Stomach (tissue), 9 donors: ENCODE results near the gene FLACC1. TPM values are rescaled to one million over a fixed set of nuclear protein-coding genes. Genes with fewer than 3 reads are reported as not detected.

ENCODE experiments used
- DNase-seq, 2 donors: peaks; one replicate each; pipeline versions ENCODE4 v3.0.0 to v3.0.0-alpha.2; 2013 to 2019
- H3K27ac ChIP-seq, 5 donors: fragments of 200-600 bp in 4 of 5; sonication (generic) in 4 of 5; one replicate each; pipeline ENCODE4 v1.5.1; 2013 to 2019; ENCODE audit warnings: mild to moderate bottlenecking in 1 of 5, moderate library complexity in 1 of 5
- H3K27me3 ChIP-seq, 3 donors: fragments of 200-600 bp; sonication (generic); one replicate each; pipeline ENCODE4 v1.5.1; 2017 to 2019; ENCODE audit warnings: mixed run types in 1 of 3
- H3K36me3 ChIP-seq, 4 donors: fragments of 200-600 bp; sonication (generic); 1 replicate in 3 of 4; 2 replicates in 1 of 4; pipeline ENCODE4 v1.5.1; 2016 to 2019
- H3K4me1 ChIP-seq, 4 donors: fragments of 200-600 bp; sonication (generic); one replicate each; pipeline ENCODE4 v1.5.1; 2016 to 2019
- H3K4me3 ChIP-seq, 4 donors: fragments of 200-600 bp; sonication (generic) in 3 of 4; one replicate each; pipeline ENCODE4 v1.5.1; 2016 to 2019; ENCODE audit warnings: mild to moderate bottlenecking in 1 of 4
- H3K9me3 ChIP-seq, 4 donors: fragments of 200-600 bp; sonication (generic); one replicate each; pipeline ENCODE4 v1.5.1; 2016 to 2019
- CTCF ChIP-seq, 7 experiments: fragments of 450-650 bp in 4 of 7; fragments of 200-600 bp in 3 of 7; sonication (generic) in 3 of 7; IDR thresholded peaks; one replicate each; pipeline ENCODE4 v1.5.1; 2016 to 2019; ENCODE audit warnings: antibody characterized with exemption in 7 of 7, control low read depth in 2 of 7, mild to moderate bottlenecking in 1 of 7
- EP300 ChIP-seq: sonication (generic); formaldehyde crosslinking; IDR thresholded peaks from one replicate; pipeline ENCODE4 v1.6.1; 2017; ENCODE audit warnings: antibody characterized with exemption
- POLR2A ChIP-seq, 4 donors: fragments of 450-650 bp; IDR thresholded peaks; one replicate each; pipeline ENCODE4 v1.6.1; 2016; ENCODE audit warnings: antibody characterized with exemption in 4 of 4, control low read depth in 2 of 4, mild to moderate bottlenecking in 1 of 4, moderate library complexity in 1 of 4
- POLR2AphosphoS5 ChIP-seq, 3 donors: sonication (generic); formaldehyde crosslinking; IDR thresholded peaks; one replicate each; pipeline ENCODE4 v1.6.1; 2016; ENCODE audit warnings: antibody characterized with exemption in 3 of 3
- WGBS, 5 donors: extraction: QIAGEN DNeasy Blood & Tissue Kit in 3 of 5; methylation state at CpG; one replicate each; pipeline versions ENCODE4 v1.1.5 to v1.1.7; 2013 to 2018; 5-methylcytosine and 5-hydroxymethylcytosine counted together
- intact Hi-C: fragments of 100-400 bp; cut with DNase I; formaldehyde crosslinking; loops from one replicate; pipeline ENCODE4 v1.15.1; 2023; ENCODE audit warnings: low total_unique reads
- polyA plus RNA-seq, 3 donors: library from polyadenylated mRNA; stranded (reverse); fragments of 200-250 nt; gene quantifications; one replicate each; pipeline ENCODE4 v1.2.3, GENCODE V29; 2013
- total RNA-seq, 5 donors: library from RNA; depleted of rRNA; stranded (reverse); fragments of >200 nt; gene quantifications; one replicate each; pipeline versions ENCODE4 v1.1.0 to v1.2.3, GENCODE V29; 2014 to 2016
- donor health status: healthy with polysubstance abuse.
- donor health status: Bipolar disorder and iron deficiency.
- donor health status: healthy.

The FLACC1 gene
- total and polyA plus RNA-seq, 8 donors = 0.13 to 21.6 (median 1.8) TPM; not detected in 3

GRCh38 chr2:201275069-201275468 lies 82.1 kb downstream of the FLACC1 start:
- Histone ChIP-seq H3K36me3 (peaks cover 22 to 97% (median 96%) of the 10 kb centered on the region in 4 donors), H3K4me1 (peaks cover 0 to 1% (median 0%) of the 10 kb centered on the region in 4 donors), H3K27ac (no peak overlapping the region), H3K27me3 (no peaks in the 10 kb centered on the region), H3K4me3 (no peak overlapping the region), H3K9me3 (no peaks in the 10 kb centered on the region)
- intact Hi-C loops = no loop called here
- TF ChIP-seq EP300 = no peak
- TF ChIP-seq CTCF (IDR thresholded peaks at IDR 0.05) = no peak
- TF ChIP-seq POLR2AphosphoS5 (IDR thresholded peaks at IDR 0.05) = no peak
- no peak for TF ChIP-seq POLR2A (IDR thresholded peaks at IDR 0.05)
- WGBS, 5 donors = 92 to 96% (median 94%) methylated on average over 2 of the region's 2 CpGs
- DNase-seq = no peak

- no peak for DNase-seq
- no peaks in the 10 kb centered on the region for H3K9me3 ChIP-seq
- no peaks in the 10 kb centered on the region for H3K27me3 ChIP-seq
- no peaks in the 10 kb centered on the region for H3K4me1 ChIP-seq
- no peak for TF ChIP-seq EP300
- TF ChIP-seq POLR2AphosphoS5 (IDR thresholded peaks at IDR 0.05) = no peak
- no peak for TF ChIP-seq POLR2A (IDR thresholded peaks at IDR 0.05)
- no peak for TF ChIP-seq CTCF (IDR thresholded peaks at IDR 0.05)
- no peak overlapping the region for H3K4me3 ChIP-seq
- peaks cover 22 to 100% (median 98%) of the 10 kb centered on the region in 4 donors for H3K36me3 ChIP-seq
- WGBS, 5 donors = 85 to 91% (median 90%) methylated on average over 9 of the region's 9 CpGs
- H3K27ac ChIP-seq = no peak overlapping the region
- intact Hi-C loops = no loop called here
Measured at GRCh38 chr2:201273330-201273983, 83.7 kb downstream of the FLACC1 start.

GRCh38 chr2:201271917-201272316 lies 85.2 kb downstream of the FLACC1 start:
- Histone ChIP-seq H3K27ac (no peak overlapping the region), H3K9me3 (no peaks in the 10 kb centered on the region), H3K4me3 (no peak overlapping the region), H3K27me3 (no peaks in the 10 kb centered on the region), H3K36me3 (peaks cover 23 to 100% (median 99%) of the 10 kb centered on the region in 4 donors), H3K4me1 (no peaks in the 10 kb centered on the region)
- TF ChIP-seq POLR2A (IDR thresholded peaks at IDR 0.05) (no peak), CTCF (IDR thresholded peaks at IDR 0.05) (no peak), POLR2AphosphoS5 (IDR thresholded peaks at IDR 0.05) (no peak), EP300 (no peak)
- no peak for DNase-seq
- intact Hi-C loops = no loop called here
- 87 to 97% (median 94%) methylated on average over 2 of the region's 2 CpGs for WGBS, 5 donors

GRCh38 chr2:201270293-201271001 lies 86.7 kb downstream of the FLACC1 start:
- DNase-seq = no peak
- Histone ChIP-seq H3K9me3 (no peaks in the 10 kb centered on the region), H3K36me3 (peaks cover 25 to 95% (median 91%) of the 10 kb centered on the region in 4 donors), H3K27me3 (no peaks in the 10 kb centered on the region), H3K27ac (no peak overlapping the region), H3K4me3 (no peak overlapping the region), H3K4me1 (no peaks in the 10 kb centered on the region)
- intact Hi-C loops = no loop called here
- 83 to 94% (median 91%) methylated on average over 9 of the region's 9 CpGs for WGBS, 5 donors
- TF ChIP-seq EP300 (no peak), POLR2A (IDR thresholded peaks at IDR 0.05) (no peak), CTCF (IDR thresholded peaks at IDR 0.05) (no peak), POLR2AphosphoS5 (IDR thresholded peaks at IDR 0.05) (no peak)
